ENCODE measurements around the gene MOBP.

GRCh38 chr3:39460677-39461076 is 6.8 kb upstream of the MOBP start:
- TF ChIP-seq CTCF (IDR thresholded peaks at IDR 0.05) (no peak), POLR2A (IDR thresholded peaks at IDR 0.05) (no peak), EP300 (IDR thresholded peaks at IDR 0.05) (no peak)

Data from stomach (tissue), 4 donors.